ENCODE results near the gene WFDC13.

DNA sequence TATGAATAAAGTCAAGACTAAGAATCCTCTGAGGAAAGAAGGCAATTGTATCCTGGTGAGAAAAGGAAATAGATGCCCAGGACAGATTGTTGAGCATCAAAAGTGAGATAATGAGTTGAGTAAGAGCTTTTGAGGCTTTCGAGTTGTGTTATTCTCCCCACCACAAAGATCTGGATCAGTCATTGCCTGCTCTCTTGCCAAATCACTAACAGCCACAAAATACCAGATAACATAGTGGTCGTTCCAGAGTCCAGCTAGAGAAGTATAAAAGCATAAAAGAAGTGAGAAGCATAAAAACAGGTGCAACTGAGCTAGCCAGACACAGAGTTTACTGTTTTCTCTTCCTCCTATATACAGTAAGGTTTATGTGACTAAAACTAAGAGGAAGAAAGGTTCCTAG lies 25.2 kb downstream of the WFDC13 start:
- TF ChIP-seq, protein P1, sequence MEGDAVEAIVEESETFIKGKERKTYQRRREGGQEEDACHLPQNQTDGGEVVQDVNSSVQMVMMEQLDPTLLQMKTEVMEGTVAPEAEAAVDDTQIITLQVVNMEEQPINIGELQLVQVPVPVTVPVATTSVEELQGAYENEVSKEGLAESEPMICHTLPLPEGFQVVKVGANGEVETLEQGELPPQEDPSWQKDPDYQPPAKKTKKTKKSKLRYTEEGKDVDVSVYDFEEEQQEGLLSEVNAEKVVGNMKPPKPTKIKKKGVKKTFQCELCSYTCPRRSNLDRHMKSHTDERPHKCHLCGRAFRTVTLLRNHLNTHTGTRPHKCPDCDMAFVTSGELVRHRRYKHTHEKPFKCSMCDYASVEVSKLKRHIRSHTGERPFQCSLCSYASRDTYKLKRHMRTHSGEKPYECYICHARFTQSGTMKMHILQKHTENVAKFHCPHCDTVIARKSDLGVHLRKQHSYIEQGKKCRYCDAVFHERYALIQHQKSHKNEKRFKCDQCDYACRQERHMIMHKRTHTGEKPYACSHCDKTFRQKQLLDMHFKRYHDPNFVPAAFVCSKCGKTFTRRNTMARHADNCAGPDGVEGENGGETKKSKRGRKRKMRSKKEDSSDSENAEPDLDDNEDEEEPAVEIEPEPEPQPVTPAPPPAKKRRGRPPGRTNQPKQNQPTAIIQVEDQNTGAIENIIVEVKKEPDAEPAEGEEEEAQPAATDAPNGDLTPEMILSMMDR (IDR thresholded peaks at IDR 0.05) = no peak
- TF ChIP-seq EP300 (IDR thresholded peaks at IDR 0.05) = no peak

All from tibial nerve (tissue), 4 donors.